Effector memory CD4-positive, alpha-beta T cell (primary cell): Measurements from ENCODE around the gene ATF3.

Experiments
- DNase-seq, 3 donors: peaks; one replicate each; pipeline ENCODE4 v3.0.0-alpha.2; 2020
- H3K27ac ChIP-seq: 2 replicates; pipeline ENCODE4 v1.7.0; 2013; ENCODE audit warnings: mild to moderate bottlenecking, low read length, moderate library complexity; ENCODE audit not compliant: insufficient read depth, poor library complexity, severe bottlenecking
- H3K27me3 ChIP-seq: replicated peaks from 2 replicates; pipeline ENCODE4 v1.7.0; 2013; ENCODE audit warnings: mild to moderate bottlenecking, low read length; ENCODE audit not compliant: insufficient read depth, control insufficient read depth, poor library complexity, severe bottlenecking
- H3K36me3 ChIP-seq: 2 replicates; pipeline ENCODE4 v1.7.0; 2013; ENCODE audit warnings: mild to moderate bottlenecking, low read length, moderate library complexity; ENCODE audit not compliant: control insufficient read depth, insufficient read depth
- H3K4me1 ChIP-seq: 2 replicates; pipeline ENCODE4 v1.7.0; 2013; ENCODE audit warnings: low read length, mild to moderate bottlenecking; ENCODE audit not compliant: control insufficient read depth, insufficient read depth, poor library complexity, severe bottlenecking
- H3K4me3 ChIP-seq: 2 replicates; pipeline ENCODE4 v1.7.0; 2013; ENCODE audit warnings: low read length, low read depth, mild to moderate bottlenecking; ENCODE audit not compliant: insufficient read depth, poor library complexity, severe bottlenecking
- H3K9me3 ChIP-seq: 2 replicates; pipeline ENCODE4 v1.7.0; 2013; ENCODE audit warnings: mild to moderate bottlenecking, low read length, moderate library complexity; ENCODE audit not compliant: control insufficient read depth

The ATF3 gene

DNA sequence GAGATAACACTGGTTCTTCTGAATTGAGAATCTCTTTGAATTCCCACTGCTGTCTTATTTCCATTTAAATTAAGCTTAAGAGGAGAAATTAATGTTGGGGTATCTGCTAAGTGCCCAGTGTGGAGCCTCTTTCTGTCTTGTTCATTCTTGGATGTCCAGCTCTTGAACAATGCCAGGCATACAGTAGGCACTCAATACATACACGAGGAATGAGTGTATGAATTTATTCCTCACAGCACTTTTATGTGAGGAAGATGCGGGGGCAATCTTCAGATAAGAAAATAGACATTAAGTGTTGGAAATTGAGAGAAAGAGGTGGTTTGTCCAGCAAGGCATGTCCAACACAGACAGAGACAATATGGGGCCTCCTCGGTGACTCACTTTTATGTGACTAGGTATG lies 11.8 kb upstream of the ATF3 start:
- H3K36me3 ChIP-seq, result no peaks in the 10 kb centered on the region
- H3K4me1 ChIP-seq, result no peaks in the 10 kb centered on the region
- no peaks in the 10 kb centered on the region for H3K9me3 ChIP-seq
- no peak overlapping the region for H3K27ac ChIP-seq
- H3K4me3 ChIP-seq, result no peak overlapping the region
- no peaks in the 10 kb centered on the region for H3K27me3 ChIP-seq
- DNase-seq, result no peak

- H3K4me1 ChIP-seq, result no peaks in the 10 kb centered on the region
- no peak for DNase-seq
- no peak overlapping the region for H3K4me3 ChIP-seq
- no peaks in the 10 kb centered on the region for H3K36me3 ChIP-seq
- H3K27ac ChIP-seq, result no peak overlapping the region
- no peaks in the 10 kb centered on the region for H3K27me3 ChIP-seq
- H3K9me3 ChIP-seq, result no peaks in the 10 kb centered on the region
Observed at GRCh38 chr1:212597487-212597886, 11.1 kb upstream of the ATF3 start.

GRCh38 chr1:212600071-212600915 lies 8.3 kb upstream of the ATF3 start:
- Histone ChIP-seq H3K27ac (no peak overlapping the region), H3K4me3 (no peak overlapping the region), H3K36me3 (no peaks in the 10 kb centered on the region), H3K27me3 (peaks cover 9% of the 10 kb centered on the region), H3K9me3 (no peaks in the 10 kb centered on the region), H3K4me1 (no peaks in the 10 kb centered on the region)
- no peak for DNase-seq

GRCh38 chr1:212600980-212601379 lies 7.6 kb upstream of the ATF3 start:
- H3K36me3 ChIP-seq, result no peaks in the 10 kb centered on the region
- H3K27me3 ChIP-seq, result peaks cover 13% of the 10 kb centered on the region
- H3K4me3 ChIP-seq, result no peak overlapping the region
- no peak for DNase-seq
- H3K4me1 ChIP-seq, result no peaks in the 10 kb centered on the region
- H3K9me3 ChIP-seq, result no peaks in the 10 kb centered on the region
- no peak overlapping the region for H3K27ac ChIP-seq

DNA sequence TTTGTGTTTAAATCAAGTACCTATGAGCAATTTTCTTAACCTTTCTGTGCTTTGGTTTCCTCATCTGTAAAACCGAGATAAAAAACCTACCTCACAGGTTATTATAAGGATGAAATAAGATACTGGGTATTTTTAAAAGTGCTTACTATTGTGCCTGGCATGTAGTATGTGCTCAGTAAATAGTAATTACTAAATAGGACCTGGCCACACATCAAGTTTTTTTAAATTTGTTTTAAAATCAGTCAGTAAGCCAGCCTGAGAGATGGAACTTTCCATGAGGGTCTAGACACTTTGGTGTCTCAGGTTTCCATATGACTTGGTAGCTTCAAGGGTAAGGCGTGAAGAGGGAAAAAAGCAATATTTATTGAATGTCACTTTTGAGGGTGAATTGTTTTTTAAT lies 7.0 kb upstream of the ATF3 start:
- H3K36me3 ChIP-seq, result no peaks in the 10 kb centered on the region
- no peak overlapping the region for H3K27ac ChIP-seq
- H3K9me3 ChIP-seq, result no peaks in the 10 kb centered on the region
- DNase-seq, result no peak
- H3K4me1 ChIP-seq, result no peaks in the 10 kb centered on the region
- peaks cover 17% of the 10 kb centered on the region for H3K27me3 ChIP-seq
- H3K4me3 ChIP-seq, result no peak overlapping the region

DNA sequence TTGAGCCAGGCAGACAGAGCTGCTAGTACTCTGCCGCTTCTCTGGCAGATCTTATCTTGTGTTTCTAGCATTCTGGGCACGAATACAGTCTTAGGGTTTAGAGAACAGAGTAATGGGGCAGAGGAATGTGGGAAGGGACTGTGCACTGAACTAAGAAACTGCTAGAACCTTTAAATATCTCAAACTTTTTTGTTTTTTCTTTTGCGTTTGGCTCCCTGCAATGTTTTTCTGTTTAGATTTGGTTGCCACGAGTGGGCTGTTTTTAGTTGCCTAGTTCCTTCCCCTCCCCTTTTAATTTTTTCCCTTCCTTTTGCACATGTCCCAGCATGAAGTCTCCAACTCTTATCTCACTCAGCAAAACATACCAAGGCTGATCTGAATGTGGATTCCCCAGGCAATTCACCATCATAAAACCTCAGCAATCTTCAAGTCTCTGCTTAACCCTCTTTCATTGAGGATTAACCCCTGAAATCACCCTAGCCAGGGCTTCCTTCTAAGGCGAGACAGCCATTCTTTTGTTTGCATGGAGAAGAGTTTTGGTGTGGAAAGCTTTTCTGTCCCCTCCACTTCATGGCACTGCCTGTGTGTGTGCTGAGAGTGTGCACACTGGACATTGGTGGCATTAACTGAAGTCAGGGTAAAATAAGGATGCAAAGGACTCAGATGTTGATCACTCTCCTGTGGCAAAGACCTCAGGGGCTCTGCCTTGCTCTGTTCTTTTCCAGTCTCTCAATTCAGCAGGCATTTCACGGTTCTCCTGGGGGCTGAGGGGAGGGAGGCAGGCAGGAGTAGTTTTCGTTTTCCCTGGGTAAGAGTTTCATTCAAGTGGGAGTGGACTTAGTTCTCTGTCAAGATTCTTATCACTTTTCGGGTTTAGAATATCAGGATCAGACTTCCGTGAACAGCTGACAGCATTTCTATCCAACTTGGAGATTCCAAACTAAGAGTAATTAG lies 2.8 kb upstream of the ATF3 start:
- no peaks in the 10 kb centered on the region for H3K36me3 ChIP-seq
- DNase-seq, result no peak
- H3K4me3 ChIP-seq, result no peak overlapping the region
- H3K9me3 ChIP-seq, result no peaks in the 10 kb centered on the region
- H3K4me1 ChIP-seq, result peaks cover 24% of the 10 kb centered on the region
- peaks cover 48% of the 10 kb centered on the region for H3K27me3 ChIP-seq
- no peak overlapping the region for H3K27ac ChIP-seq

GRCh38 chr1:212606395-212607205 lies 2.0 kb upstream of the ATF3 start:
- DNase-seq, result peak; percentile 29 to 47 (median 34)
- Histone ChIP-seq H3K4me1 (peaks cover 24% of the 10 kb centered on the region), H3K27ac (no peak overlapping the region), H3K9me3 (no peaks in the 10 kb centered on the region), H3K36me3 (no peaks in the 10 kb centered on the region), H3K4me3 (peak overlapping the region; percentile 58), H3K27me3 (peaks cover 49% of the 10 kb centered on the region)

- no peaks in the 10 kb centered on the region for H3K36me3 ChIP-seq
- peaks cover 24% of the 10 kb centered on the region for H3K4me1 ChIP-seq
- H3K9me3 ChIP-seq, result no peaks in the 10 kb centered on the region
- no peak overlapping the region for H3K27ac ChIP-seq
- H3K27me3 ChIP-seq, result peaks cover 49% of the 10 kb centered on the region
- H3K4me3 ChIP-seq, result peak overlapping the region; percentile 58
- peak in 1 of 3 donors; percentile 11 for DNase-seq
Observed at GRCh38 chr1:212607206-212607912, 1.2 kb upstream of the ATF3 start.

GRCh38 chr1:212607913-212608391 lies 609 bp upstream of the ATF3 start:
- Histone ChIP-seq H3K9me3 (no peaks in the 10 kb centered on the region), H3K36me3 (no peaks in the 10 kb centered on the region), H3K4me1 (peaks cover 24% of the 10 kb centered on the region), H3K27me3 (peaks cover 46% of the 10 kb centered on the region), H3K4me3 (peak overlapping the region; percentile 58), H3K27ac (no peak overlapping the region)
- DNase-seq, result no peak
